GM19467 (cell line): Measurements from ENCODE around the gene SCUBE2.

Source experiments
- ATAC-seq: cut with Tn5 transposase; IDR thresholded peaks from one replicate; pipeline ENCODE4 v1.9.1; 2021; ENCODE audit warnings: mild to moderate bottlenecking, moderate library complexity; ENCODE audit not compliant: unreplicated experiment

The SCUBE2 gene

GRCh38 chr11:9091044-9091922 is at the start of gene SCUBE2:
Gene SCUBE2, minus strand, starts transcription at chr11:9091599. Its CDS starts 71 bp downstream, at chr11:9091528.
- no peak for ATAC-seq

- no peak for ATAC-seq
Observed at GRCh38 chr11:9141186-9141585, 49.8 kb upstream of the SCUBE2 start.

- no peak for ATAC-seq
Observed at GRCh38 chr11:9139628-9140357, 48.4 kb upstream of the SCUBE2 start.

- no peak for ATAC-seq
Observed at GRCh38 chr11:9138612-9139579, 47.5 kb upstream of the SCUBE2 start.

GRCh38 chr11:9138133-9138453 is 46.7 kb upstream of the SCUBE2 start:
- no peak for ATAC-seq

GRCh38 chr11:9137293-9138132 is 46.1 kb upstream of the SCUBE2 start:
- ATAC-seq: peak; percentile 89

- no peak for ATAC-seq
Observed at GRCh38 chr11:9136741-9137140, 45.3 kb upstream of the SCUBE2 start.

- no peak for ATAC-seq
Observed at GRCh38 chr11:9133956-9134355, 42.6 kb upstream of the SCUBE2 start.

GRCh38 chr11:9132203-9132878 is 40.9 kb upstream of the SCUBE2 start:
- no peak for ATAC-seq

- ATAC-seq: no peak
Observed at GRCh38 chr11:9130297-9130696, 38.9 kb upstream of the SCUBE2 start.

- no peak for ATAC-seq
Observed at GRCh38 chr11:9126636-9127035, 35.2 kb upstream of the SCUBE2 start.

- ATAC-seq: no peak
Observed at GRCh38 chr11:9125185-9125886, 33.9 kb upstream of the SCUBE2 start.

GRCh38 chr11:9123595-9124304 is 32.4 kb upstream of the SCUBE2 start:
- ATAC-seq: no peak

- ATAC-seq: no peak
Observed at GRCh38 chr11:9121469-9121796, 30.0 kb upstream of the SCUBE2 start.

GRCh38 chr11:9120664-9121468 is 29.5 kb upstream of the SCUBE2 start:
- ATAC-seq: no peak

- ATAC-seq: no peak
Observed at GRCh38 chr11:9118277-9118676, 26.9 kb upstream of the SCUBE2 start.

- no peak for ATAC-seq
Observed at GRCh38 chr11:9112075-9112474, 20.7 kb upstream of the SCUBE2 start.
